Measurements from ENCODE around the gene MYO1H.
"Not testable (repeated sequence)": the region's sequence is repeated elsewhere in the genome, so short reads cannot be mapped to it uniquely, and the experiment has no call there.

Gene MYO1H

GRCh38 chr12:109467978-109468676, 120.4 kb downstream of the MYO1H start:
- DNase-seq (ENCODE audit: extremely low read depth in 1 of 2, low read depth in 1 of 2): no peak

GRCh38 chr12:109469517-109469916, 121.8 kb downstream of the MYO1H start:
- DNase-seq (ENCODE audit: extremely low read depth in 1 of 2, low read depth in 1 of 2): no peak

GRCh38 chr12:109473006-109473405, 125.3 kb downstream of the MYO1H start:
- no peak for DNase-seq (ENCODE audit: extremely low read depth in 1 of 2, low read depth in 1 of 2)

- not testable (repeated sequence) for DNase-seq (ENCODE audit: extremely low read depth in 1 of 2, low read depth in 1 of 2)
Measured at GRCh38 chr12:109473526-109474270, 126.0 kb downstream of the MYO1H start.

GRCh38 chr12:109475121-109475520, 127.4 kb downstream of the MYO1H start:
- no peak for DNase-seq (ENCODE audit: extremely low read depth in 1 of 2, low read depth in 1 of 2)

GRCh38 chr12:109475993-109476806, 128.5 kb downstream of the MYO1H start:
- no peak for DNase-seq (ENCODE audit: extremely low read depth in 1 of 2, low read depth in 1 of 2)

GRCh38 chr12:109476807-109477184, 129.1 kb downstream of the MYO1H start:
- DNase-seq (ENCODE audit: extremely low read depth in 1 of 2, low read depth in 1 of 2): no peak

GRCh38 chr12:109477185-109477962, 129.7 kb downstream of the MYO1H start, which contains the start of the genes KCTD10 and UBE3B:
KCTD10 (minus strand) TSS chr12:109477300; CDS start chr12:109477262, 38 bp downstream.
UBE3B (plus strand) TSS chr12:109477634; CDS start chr12:109483552, 5,918 bp downstream.
- peak; percentile 71 to 77 for DNase-seq (ENCODE audit: extremely low read depth in 1 of 2, low read depth in 1 of 2)

- no peak for DNase-seq (ENCODE audit: extremely low read depth in 1 of 2, low read depth in 1 of 2)
Measured at GRCh38 chr12:109477963-109478315, 130.2 kb downstream of the MYO1H start.

GRCh38 chr12:109479761-109480160, 132.1 kb downstream of the MYO1H start:
- no peak for DNase-seq (ENCODE audit: extremely low read depth in 1 of 2, low read depth in 1 of 2)

GRCh38 chr12:109480356-109480755, 132.7 kb downstream of the MYO1H start:
- no peak for DNase-seq (ENCODE audit: extremely low read depth in 1 of 2, low read depth in 1 of 2)

- no peak for DNase-seq (ENCODE audit: extremely low read depth in 1 of 2, low read depth in 1 of 2)
Measured at GRCh38 chr12:109481863-109482262, 134.2 kb downstream of the MYO1H start.

- no peak for DNase-seq (ENCODE audit: extremely low read depth in 1 of 2, low read depth in 1 of 2)
Measured at GRCh38 chr12:109482491-109482890, 134.8 kb downstream of the MYO1H start.

GRCh38 chr12:109482894-109483293, 135.2 kb downstream of the MYO1H start:
- no peak for DNase-seq (ENCODE audit: extremely low read depth in 1 of 2, low read depth in 1 of 2)

GRCh38 chr12:109483346-109483745, 135.6 kb downstream of the MYO1H start:
- no peak for DNase-seq (ENCODE audit: extremely low read depth in 1 of 2, low read depth in 1 of 2)

GRCh38 chr12:109485201-109485600, 137.5 kb downstream of the MYO1H start:
- DNase-seq (ENCODE audit: extremely low read depth in 1 of 2, low read depth in 1 of 2): no peak

GRCh38 chr12:109487181-109488050, 139.7 kb downstream of the MYO1H start:
- no peak for DNase-seq (ENCODE audit: extremely low read depth in 1 of 2, low read depth in 1 of 2)

GRCh38 chr12:109488051-109488665, 140.5 kb downstream of the MYO1H start:
- DNase-seq (ENCODE audit: extremely low read depth in 1 of 2, low read depth in 1 of 2): no peak

All from stimulated activated CD8-positive, alpha-beta memory T cell treated with anti-CD3 and anti-CD28 coated beads, Interleukin-7, amount 100 ng/mL, for 48 hours (primary cell).